Tibial nerve (tissue), 3 donors: ENCODE data around the gene CASP3.

Source experiments
- CTCF ChIP-seq, 5 experiments: fragments of 200-600 bp in 3 of 5; fragments of 450-650 bp in 2 of 5; sonication (generic) in 3 of 5; IDR thresholded peaks; one replicate each; pipeline ENCODE4 v1.5.1; 2016 to 2019; ENCODE audit warnings: antibody characterized with exemption in 5 of 5, mild to moderate bottlenecking in 3 of 5, moderate library complexity in 2 of 5
- POLR2A ChIP-seq, 2 donors: fragments of 450-650 bp; IDR thresholded peaks; one replicate each; pipeline ENCODE4 v1.6.1; 2017; ENCODE audit warnings: antibody characterized with exemption in 2 of 2, mild to moderate bottlenecking in 2 of 2, moderate library complexity in 2 of 2

- TF ChIP-seq CTCF (IDR thresholded peaks at IDR 0.05): no peak
- TF ChIP-seq POLR2A (IDR thresholded peaks at IDR 0.05): no peak
Measured at GRCh38 chr4:184612074-184612473, 37.2 kb downstream of the CASP3 start.
